NB4 (cell line): ENCODE measurements around the gene SHANK2.

Source experiments
- CTCF ChIP-seq: IDR thresholded peaks from one replicate; pipeline ENCODE4 v1.5.1; 2012; ENCODE audit warnings: low read depth, low read length
- MYC ChIP-seq: IDR thresholded peaks from 2 replicates; pipeline ENCODE4 v1.6.1; 2011; ENCODE audit warnings: low read depth, low read length
- POLR2A ChIP-seq: IDR thresholded peaks from 2 replicates; pipeline ENCODE4 v1.6.1; 2011; ENCODE audit warnings: mild to moderate bottlenecking; ENCODE audit not compliant: insufficient read length; ENCODE audit errors: extremely low read depth
- TF ChIP-seq, protein P1 (sequence below): IDR thresholded peaks from 2 replicates; pipeline ENCODE4 v1.6.1; 2011; ENCODE audit warnings: low read depth, low read length

DNA sequence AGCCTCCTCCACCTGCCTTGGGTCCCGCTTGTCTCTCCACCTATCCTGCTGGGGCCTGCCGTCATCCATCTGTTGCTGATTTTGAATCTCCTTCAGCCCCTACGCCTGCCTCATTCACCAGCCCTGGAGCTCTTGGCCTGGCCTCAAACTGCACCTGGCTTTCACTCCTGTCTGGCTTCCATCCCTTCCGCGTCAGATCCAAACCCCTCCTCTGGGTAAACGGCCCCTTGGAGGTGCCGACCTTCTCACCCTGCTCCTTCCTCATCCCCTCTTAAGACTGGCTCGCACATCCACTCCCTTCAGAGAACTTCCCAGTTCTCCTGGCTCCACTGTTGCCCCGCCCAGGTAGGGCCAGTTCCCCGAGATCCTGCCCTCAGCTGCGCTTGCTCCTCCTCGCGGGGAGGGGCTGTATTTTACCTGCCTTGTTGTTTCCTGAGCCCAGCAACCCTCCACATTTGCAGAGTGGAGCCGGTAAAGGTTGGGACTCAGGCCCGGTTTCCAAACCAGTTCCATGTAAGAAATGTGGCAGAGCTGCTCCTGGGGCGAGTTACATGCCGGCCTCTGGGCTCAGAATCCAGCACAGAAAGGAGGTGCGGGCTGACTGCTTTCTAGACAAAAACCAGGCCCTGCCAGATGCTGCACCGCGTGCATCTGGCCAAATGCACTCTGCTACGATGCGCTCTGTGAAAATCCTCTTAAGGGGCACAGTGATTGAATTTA, 13.9 kb upstream of the SHANK2 start:
- no peak for TF ChIP-seq CTCF
- no peak for TF ChIP-seq POLR2A
- no peak for TF ChIP-seq MYC
- TF ChIP-seq, protein P1, sequence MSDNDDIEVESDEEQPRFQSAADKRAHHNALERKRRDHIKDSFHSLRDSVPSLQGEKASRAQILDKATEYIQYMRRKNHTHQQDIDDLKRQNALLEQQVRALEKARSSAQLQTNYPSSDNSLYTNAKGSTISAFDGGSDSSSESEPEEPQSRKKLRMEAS: no peak
